Stimulated activated naive CD8-positive, alpha-beta T cell treated with anti-CD3 and anti-CD28 coated beads, Interleukin-15, amount 100 ng/mL, for 72 hours (primary cell): ENCODE data around the gene ATL3.

ENCODE experiments used
- ATAC-seq: fragments of 150-1000 bp; cut with Tn5 transposase; 2 replicates; pipeline ENCODE4 v1.10.0; 2021; ENCODE audit warnings: mild to moderate bottlenecking, moderate library complexity
- DNase-seq, 2 donors: peaks; one replicate each; pipeline ENCODE4 v3.0.0; 2021 to 2022
- H3K27ac Mint-ChIP-seq, 2 donors: one replicate each; pipeline ENCODE4 v1.8.0; 2022; ENCODE audit warnings: mild to moderate bottlenecking in 2 of 2, mixed read lengths in 2 of 2, moderate library complexity in 2 of 2
- H3K27me3 Mint-ChIP-seq: one replicate; pipeline ENCODE4 v1.8.0; 2022; ENCODE audit warnings: mixed read lengths
- H3K4me1 Mint-ChIP-seq: one replicate; pipeline ENCODE4 v1.8.0; 2022; ENCODE audit warnings: mild to moderate bottlenecking, mixed read lengths
- H3K4me3 Mint-ChIP-seq, 2 donors: one replicate each; pipeline ENCODE4 v1.8.0; 2022; ENCODE audit warnings: mild to moderate bottlenecking in 2 of 2, mixed read lengths in 2 of 2, moderate library complexity in 1 of 2
- H3K9me3 Mint-ChIP-seq, 2 donors: one replicate each; pipeline ENCODE4 v1.8.0; 2022; ENCODE audit warnings: mixed read lengths in 2 of 2

ATL3 gene, protein sequence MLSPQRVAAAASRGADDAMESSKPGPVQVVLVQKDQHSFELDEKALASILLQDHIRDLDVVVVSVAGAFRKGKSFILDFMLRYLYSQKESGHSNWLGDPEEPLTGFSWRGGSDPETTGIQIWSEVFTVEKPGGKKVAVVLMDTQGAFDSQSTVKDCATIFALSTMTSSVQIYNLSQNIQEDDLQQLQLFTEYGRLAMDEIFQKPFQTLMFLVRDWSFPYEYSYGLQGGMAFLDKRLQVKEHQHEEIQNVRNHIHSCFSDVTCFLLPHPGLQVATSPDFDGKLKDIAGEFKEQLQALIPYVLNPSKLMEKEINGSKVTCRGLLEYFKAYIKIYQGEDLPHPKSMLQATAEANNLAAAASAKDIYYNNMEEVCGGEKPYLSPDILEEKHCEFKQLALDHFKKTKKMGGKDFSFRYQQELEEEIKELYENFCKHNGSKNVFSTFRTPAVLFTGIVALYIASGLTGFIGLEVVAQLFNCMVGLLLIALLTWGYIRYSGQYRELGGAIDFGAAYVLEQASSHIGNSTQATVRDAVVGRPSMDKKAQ

DNA sequence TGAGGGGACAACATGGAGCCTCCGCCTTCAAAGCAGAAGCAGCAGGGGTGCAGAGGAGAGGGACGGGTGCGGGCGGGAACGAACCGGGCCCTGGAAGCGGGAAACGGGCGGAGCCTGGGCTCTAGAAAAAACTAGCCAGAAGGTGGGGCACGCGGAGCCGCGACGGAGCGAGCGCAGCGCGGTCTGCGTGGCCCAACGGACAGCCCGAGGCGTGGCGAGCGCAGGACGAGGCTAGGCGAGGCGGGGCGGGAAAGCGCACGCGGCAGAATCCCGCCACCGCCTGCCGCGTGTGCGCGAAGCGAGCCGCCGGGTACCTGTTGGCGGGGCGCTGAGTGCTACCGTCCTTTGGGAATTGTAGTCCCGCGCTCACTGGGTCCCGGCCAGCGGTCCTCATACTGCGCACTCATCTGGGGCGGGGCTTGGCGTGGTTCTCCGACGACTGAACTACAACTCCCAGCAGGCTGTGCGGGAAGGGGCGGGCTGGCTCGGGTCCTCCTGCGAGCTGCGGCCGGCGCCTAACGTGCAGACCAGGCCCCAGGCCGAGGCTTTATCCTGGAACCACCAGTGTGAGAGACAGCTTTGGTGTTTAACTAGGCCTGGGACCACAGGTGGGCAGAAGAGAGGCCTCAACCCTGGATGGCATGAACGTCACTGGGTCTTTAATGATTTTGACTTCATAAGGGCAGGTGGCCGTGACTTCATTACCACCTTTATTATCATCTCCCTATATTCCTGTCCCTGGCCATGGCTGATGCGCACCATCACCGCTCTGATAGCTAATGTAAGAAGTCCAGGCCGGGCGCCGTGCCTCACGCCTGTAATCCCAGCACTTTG is at the start of gene ATL3:
Gene ATL3 (minus strand): TSS at position 55 of the 834 bp plus-strand sequence. CDS start 41 bp downstream, at position 14.
- no peaks in the 10 kb centered on the region for H3K27me3 Mint-ChIP-seq
- peak within 1 kb of the TSS; percentile 83 to 84 for H3K4me3 Mint-ChIP-seq
- peak; percentile 91 to 95 for DNase-seq
- no peaks in the 10 kb centered on the region for H3K9me3 Mint-ChIP-seq
- peaks cover 44% of the 10 kb centered on the region for H3K4me1 Mint-ChIP-seq
- H3K27ac Mint-ChIP-seq: peak within 1 kb of the TSS; percentile 60 to 71
- peak; percentile 96 for ATAC-seq

DNA sequence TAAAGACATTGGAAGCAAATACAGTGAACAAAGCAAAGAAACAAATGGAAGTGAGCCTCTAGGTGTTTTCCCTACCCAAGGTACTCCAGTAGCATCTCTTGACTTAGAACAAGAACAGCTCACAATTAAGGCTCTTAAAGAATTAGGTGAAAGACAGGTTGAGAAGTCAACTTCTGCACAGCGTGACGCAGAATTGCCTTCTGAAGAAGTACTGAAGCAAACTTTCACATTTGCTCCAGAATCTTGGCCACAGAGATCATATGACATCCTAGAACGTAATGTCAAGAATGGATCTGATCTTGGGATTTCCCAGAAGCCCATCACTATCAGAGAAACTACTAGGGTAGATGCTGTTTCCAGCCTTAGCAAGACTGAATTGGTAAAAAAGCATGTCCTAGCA is 49.4 kb upstream of the ATL3 start:
- Mint-ChIP-seq H3K4me1 (no peaks in the 10 kb centered on the region), H3K27ac (no peak overlapping the region), H3K9me3 (no peaks in the 10 kb centered on the region), H3K27me3 (no peaks in the 10 kb centered on the region), H3K4me3 (no peak overlapping the region)
- no peak for DNase-seq
- no peak for ATAC-seq

DNA sequence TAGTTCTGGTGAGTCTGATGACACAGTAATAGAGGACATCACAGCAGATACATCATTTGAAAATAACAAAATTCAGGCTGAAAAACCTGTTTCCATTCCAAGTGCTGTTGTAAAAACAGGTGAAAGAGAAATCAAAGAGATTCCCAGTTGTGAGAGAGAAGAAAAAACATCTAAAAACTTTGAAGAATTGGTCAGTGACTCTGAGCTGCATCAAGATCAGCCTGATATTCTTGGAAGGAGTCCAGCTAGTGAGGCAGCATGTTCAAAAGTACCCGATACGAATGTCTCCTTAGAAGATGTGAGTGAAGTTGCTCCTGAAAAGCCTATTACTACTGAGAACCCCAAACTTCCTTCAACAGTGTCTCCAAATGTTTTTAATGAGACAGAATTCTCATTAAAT is 48.8 kb upstream of the ATL3 start:
- DNase-seq (no peak), ATAC-seq (no peak)

DNA sequence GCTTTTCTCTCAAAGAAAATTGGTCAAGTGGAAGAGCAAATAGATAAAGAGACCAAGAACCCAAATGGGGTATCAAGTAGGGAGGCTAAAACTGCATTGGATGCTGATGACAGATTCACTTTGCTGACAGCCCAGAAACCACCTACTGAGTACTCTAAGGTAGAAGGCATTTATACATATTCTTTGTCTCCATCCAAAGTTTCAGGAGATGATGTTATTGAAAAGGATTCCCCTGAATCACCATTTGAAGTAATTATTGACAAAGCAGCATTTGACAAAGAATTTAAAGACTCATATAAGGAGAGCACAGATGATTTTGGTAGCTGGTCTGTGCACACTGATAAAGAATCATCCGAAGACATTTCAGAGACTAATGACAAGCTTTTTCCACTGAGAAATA is 47.8 kb upstream of the ATL3 start:
- Mint-ChIP-seq H3K27ac (no peak overlapping the region), H3K9me3 (no peaks in the 10 kb centered on the region), H3K4me1 (no peaks in the 10 kb centered on the region), H3K4me3 (no peak overlapping the region), H3K27me3 (no peaks in the 10 kb centered on the region)
- ATAC-seq: no peak
- DNase-seq: no peak

More for the DNA sequence above, 48.8 kb upstream of the ATL3 start:
- no peaks in the 10 kb centered on the region for H3K9me3 Mint-ChIP-seq
- peak overlapping the region in 1 of 2 donors; percentile 40 for H3K27ac Mint-ChIP-seq
- no peaks in the 10 kb centered on the region for H3K4me1 Mint-ChIP-seq
- H3K4me3 Mint-ChIP-seq: no peak overlapping the region
- no peaks in the 10 kb centered on the region for H3K27me3 Mint-ChIP-seq

DNA sequence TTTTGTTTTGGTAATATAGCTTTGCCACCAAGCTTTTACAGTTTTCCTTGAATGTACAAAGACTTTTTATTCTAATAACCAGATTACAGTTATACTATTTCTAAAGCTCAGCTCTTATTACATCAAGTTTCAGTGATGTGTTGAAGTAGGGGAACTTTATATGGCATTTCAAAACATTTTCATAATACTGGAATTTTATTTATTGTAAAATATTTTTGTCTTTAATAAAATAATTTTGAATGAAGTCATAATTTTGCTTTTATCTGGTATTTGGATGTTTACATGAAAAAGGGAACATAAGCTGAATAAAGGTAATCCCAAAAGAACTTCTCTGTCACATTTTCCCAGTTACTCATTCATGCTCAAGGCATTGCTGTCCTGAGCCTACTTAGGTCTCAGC is 44.9 kb upstream of the ATL3 start:
- no peak overlapping the region for H3K4me3 Mint-ChIP-seq
- H3K4me1 Mint-ChIP-seq: no peaks in the 10 kb centered on the region
- ATAC-seq: no peak
- H3K27me3 Mint-ChIP-seq: no peaks in the 10 kb centered on the region
- H3K27ac Mint-ChIP-seq: no peak overlapping the region
- DNase-seq: no peak
- no peaks in the 10 kb centered on the region for H3K9me3 Mint-ChIP-seq

DNA sequence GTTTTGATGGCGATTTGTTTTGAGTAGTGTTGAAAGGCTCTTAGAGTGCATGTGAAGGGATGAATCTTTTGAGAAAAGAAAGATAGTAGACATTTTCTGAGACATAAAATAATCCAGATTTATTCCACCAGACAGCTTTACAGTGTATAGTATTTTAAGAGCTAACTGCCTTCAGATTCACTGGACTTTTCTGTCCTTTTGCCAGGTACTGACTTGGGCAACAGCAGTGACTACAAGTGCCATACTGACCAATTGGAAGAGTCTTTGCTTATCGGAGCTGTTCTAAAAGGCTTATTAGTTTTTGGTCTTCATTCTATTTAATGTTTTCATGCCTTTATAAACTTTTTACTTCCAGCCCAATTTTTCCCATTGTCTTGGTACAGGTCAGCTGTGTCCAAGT is 42.6 kb upstream of the ATL3 start:
- Mint-ChIP-seq H3K4me3 (no peak overlapping the region), H3K27ac (no peak overlapping the region), H3K27me3 (no peaks in the 10 kb centered on the region), H3K4me1 (no peaks in the 10 kb centered on the region), H3K9me3 (no peaks in the 10 kb centered on the region)
- DNase-seq (no peak), ATAC-seq (no peak)

DNA sequence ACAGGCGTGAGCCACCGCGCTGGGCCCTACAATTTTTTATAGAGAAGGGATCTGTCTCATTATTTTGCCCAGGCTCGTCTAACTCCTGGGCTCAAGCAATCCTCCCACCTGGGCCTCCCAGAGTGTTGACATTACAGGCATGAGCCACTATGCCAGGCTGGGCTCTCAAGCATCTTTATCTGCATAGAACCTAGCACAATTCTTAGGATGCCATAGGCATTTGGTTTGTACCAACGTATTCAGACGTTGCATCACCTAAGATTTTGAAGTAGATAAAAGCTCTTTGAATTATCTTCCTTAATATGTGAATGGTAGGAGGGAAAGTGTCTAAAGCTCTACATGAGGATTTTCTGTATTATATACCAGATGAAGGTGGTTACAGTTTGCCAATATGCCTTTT is 40.7 kb upstream of the ATL3 start:
- no peaks in the 10 kb centered on the region for H3K4me1 Mint-ChIP-seq
- no peaks in the 10 kb centered on the region for H3K27me3 Mint-ChIP-seq
- ATAC-seq (no peak), DNase-seq (no peak)
- no peak overlapping the region for H3K4me3 Mint-ChIP-seq
- H3K27ac Mint-ChIP-seq: no peak overlapping the region
- no peaks in the 10 kb centered on the region for H3K9me3 Mint-ChIP-seq

DNA sequence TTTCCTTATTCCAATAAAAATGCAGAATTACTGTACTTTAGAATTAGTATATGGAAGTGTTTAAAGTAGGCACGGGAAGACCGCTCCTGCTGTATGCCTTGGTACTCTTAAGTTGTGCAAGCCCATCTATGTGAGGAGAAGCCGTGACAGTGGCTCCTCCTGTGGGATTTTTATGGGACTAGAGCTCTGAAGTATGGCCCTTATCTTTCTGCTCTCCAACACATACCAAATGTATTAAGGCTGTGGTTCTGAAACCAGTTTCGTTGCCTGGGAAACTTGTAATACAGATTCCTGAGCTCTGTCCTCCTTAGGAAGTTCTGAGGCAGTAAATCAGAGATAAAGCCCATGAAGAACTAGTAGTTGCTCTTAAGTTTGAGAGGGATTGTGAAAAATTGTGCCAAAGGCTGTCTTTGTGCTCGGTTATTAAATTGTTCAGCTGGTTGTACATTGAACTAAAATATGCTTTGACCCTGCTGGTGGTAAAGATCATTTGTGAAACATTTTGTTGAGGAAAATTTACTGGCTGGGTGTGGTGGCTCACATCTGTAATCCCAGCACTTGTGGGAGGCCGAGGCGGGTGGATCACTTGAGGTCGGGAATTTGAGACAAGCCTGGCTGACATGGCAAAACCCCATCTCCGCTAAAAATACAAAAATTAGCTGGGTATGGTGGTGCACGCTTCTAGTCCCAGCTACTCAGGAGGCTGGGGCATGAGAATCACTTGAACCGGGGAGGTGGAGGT is 39.5 kb upstream of the ATL3 start:
- no peak overlapping the region for H3K27ac Mint-ChIP-seq
- no peaks in the 10 kb centered on the region for H3K27me3 Mint-ChIP-seq
- no peaks in the 10 kb centered on the region for H3K4me1 Mint-ChIP-seq
- no peaks in the 10 kb centered on the region for H3K9me3 Mint-ChIP-seq
- H3K4me3 Mint-ChIP-seq: no peak overlapping the region
- DNase-seq: no peak
- no peak for ATAC-seq

DNA sequence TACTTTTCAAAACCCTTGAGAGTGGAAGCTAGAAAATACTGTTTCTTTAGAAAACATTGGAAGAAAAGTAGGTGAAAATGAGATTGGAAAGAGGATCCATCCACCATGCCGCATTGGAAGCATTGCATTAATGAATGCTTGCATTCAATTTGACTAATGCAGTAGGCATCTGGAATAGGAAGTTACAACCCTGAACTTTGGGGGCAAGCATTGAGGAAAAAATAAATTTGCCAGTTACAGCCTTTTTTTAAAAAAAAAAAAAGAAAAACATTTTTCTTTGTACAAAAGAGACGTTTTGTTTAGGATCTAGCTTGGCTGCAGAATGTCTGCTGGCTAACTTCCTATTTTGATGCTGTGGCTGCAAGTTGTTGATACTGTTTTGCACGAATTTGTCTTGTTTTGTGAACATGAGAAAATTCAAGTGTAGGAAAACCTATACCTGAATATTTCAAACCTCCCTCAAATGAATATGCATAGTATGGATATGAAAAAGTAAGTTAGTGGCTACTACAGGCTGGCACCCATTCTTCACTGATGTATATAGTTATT is 38.2 kb upstream of the ATL3 start:
- DNase-seq (no peak), ATAC-seq (no peak)
- Mint-ChIP-seq H3K4me1 (no peaks in the 10 kb centered on the region), H3K4me3 (no peak overlapping the region), H3K27ac (no peak overlapping the region), H3K27me3 (no peaks in the 10 kb centered on the region), H3K9me3 (no peaks in the 10 kb centered on the region)

DNA sequence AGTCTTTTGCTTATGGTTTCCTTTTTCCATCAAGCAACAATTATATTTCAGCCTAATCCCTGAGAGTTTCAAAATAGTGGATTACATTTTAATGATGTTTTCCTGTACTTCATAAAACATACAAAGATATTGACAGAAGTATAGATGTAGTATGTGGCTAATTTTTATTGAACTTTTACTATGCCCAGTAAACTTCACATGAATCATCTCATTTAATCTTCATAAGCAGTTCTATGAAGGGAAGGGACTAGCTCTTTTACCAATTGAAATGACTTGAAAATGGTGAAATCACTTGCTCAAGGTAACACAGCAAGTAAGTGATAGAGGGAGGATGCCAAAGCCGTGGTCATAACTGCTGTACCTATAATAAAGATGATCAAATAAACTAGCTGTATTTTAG is 37.6 kb upstream of the ATL3 start:
- Mint-ChIP-seq H3K27ac (no peak overlapping the region), H3K9me3 (no peaks in the 10 kb centered on the region), H3K4me3 (no peak overlapping the region), H3K4me1 (no peaks in the 10 kb centered on the region), H3K27me3 (no peaks in the 10 kb centered on the region)
- DNase-seq (no peak), ATAC-seq (no peak)

DNA sequence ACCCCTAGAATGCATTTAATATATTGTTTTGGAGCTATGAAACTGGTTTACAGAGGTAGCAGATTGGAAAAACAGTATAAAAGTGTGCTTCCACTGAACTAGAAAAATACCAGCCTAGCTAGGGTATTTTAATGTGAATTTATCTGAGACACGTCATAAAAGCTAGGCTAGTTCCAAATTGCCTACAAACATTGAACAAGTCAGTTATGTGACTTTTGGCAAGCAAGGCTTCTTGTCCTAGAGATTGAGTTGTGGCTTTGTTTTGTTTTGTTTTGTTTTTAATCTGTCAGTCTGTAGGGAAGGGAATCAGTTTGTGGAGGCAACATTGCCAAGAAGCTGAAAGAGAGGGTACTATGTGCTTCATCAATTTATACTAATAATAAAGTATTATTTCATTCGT is 34.4 kb upstream of the ATL3 start:
- DNase-seq: no peak
- H3K9me3 Mint-ChIP-seq: no peaks in the 10 kb centered on the region
- no peaks in the 10 kb centered on the region for H3K27me3 Mint-ChIP-seq
- ATAC-seq: no peak
- no peak overlapping the region for H3K4me3 Mint-ChIP-seq
- H3K4me1 Mint-ChIP-seq: no peaks in the 10 kb centered on the region
- no peak overlapping the region for H3K27ac Mint-ChIP-seq

DNA sequence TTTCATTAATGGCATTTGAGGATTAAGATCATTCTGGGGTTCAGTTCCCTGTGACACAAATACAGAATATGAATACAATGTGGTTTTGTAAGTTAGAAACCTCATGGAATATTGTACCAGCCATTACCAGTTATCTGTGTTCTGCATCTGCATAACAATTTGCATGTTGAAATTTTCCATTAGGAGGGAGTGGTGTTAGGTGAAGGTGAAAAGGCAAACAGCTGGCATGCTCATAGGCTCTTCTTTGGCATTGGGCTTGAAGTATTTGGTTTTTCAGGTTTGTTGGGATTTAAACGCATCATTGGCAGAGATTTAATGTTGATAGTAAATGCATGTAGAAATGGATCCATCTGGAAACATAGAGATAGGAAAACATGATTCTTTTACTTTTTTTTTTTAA is 28.7 kb upstream of the ATL3 start:
- H3K27me3 Mint-ChIP-seq: no peaks in the 10 kb centered on the region
- ATAC-seq: no peak
- no peak overlapping the region for H3K27ac Mint-ChIP-seq
- H3K4me3 Mint-ChIP-seq: no peak overlapping the region
- no peaks in the 10 kb centered on the region for H3K9me3 Mint-ChIP-seq
- DNase-seq: no peak
- H3K4me1 Mint-ChIP-seq: peaks cover 9% of the 10 kb centered on the region

DNA sequence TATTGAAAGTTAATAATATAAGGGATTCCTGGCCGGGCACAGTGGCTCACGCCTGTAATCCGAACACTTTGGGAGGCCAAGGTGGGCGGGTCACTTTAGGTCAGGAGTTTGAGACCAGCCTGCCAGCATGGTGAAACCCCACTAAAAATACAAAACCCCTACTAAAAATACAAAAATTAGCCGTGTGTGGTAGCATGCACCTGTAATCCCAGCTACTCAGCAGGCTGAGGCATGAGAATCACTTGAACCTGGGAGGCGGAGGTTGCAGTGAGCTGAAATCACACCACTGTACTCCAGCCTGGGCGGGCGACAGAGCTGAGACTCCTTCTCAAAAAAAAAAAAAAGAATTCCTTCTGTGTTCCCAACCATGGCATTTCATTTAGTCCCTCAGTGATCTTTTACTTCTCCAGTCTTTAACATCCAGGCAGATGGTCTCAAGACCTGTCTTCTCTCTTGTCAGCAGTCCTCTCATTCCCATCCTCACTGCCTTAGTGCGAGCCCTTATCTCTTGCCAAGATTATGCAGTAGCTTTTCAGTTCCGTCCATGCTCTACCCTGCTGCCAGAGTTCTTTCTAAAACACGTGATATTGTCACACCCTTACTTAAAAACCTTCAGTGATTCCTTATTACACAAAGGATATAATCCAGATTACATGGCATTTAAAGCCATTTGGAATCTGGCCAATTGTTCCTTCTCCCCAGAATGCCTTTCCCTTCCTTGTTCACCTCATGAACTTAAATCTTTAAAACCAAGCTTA is 28.0 kb upstream of the ATL3 start:
- H3K9me3 Mint-ChIP-seq: no peaks in the 10 kb centered on the region
- ATAC-seq (no peak), DNase-seq (no peak)
- no peak overlapping the region for H3K27ac Mint-ChIP-seq
- H3K27me3 Mint-ChIP-seq: no peaks in the 10 kb centered on the region
- peaks cover 9% of the 10 kb centered on the region for H3K4me1 Mint-ChIP-seq
- H3K4me3 Mint-ChIP-seq: no peak overlapping the region

DNA sequence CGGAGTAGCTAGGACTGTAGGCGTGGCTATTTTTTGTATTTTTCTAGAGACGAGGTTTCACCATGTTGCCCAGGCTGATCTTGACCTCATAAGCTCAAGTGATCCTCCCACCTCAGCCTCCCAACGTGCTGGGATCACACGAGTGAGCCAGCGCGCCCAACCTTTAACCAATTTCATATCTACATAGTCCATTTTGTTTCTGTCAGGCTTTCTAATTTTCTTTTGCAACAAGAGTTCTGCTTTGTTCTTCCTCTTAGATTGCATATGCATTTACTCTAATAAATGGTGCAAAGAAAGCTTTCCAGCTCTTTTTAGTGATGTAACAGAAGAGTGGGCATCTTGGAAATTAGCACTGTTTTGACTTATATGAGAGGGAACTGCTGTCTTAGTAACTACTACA is 23.4 kb upstream of the ATL3 start:
- Mint-ChIP-seq H3K27me3 (no peaks in the 10 kb centered on the region), H3K9me3 (no peaks in the 10 kb centered on the region), H3K4me3 (no peak overlapping the region), H3K27ac (no peak overlapping the region), H3K4me1 (peaks cover 17% of the 10 kb centered on the region)
- DNase-seq (no peak), ATAC-seq (no peak)

DNA sequence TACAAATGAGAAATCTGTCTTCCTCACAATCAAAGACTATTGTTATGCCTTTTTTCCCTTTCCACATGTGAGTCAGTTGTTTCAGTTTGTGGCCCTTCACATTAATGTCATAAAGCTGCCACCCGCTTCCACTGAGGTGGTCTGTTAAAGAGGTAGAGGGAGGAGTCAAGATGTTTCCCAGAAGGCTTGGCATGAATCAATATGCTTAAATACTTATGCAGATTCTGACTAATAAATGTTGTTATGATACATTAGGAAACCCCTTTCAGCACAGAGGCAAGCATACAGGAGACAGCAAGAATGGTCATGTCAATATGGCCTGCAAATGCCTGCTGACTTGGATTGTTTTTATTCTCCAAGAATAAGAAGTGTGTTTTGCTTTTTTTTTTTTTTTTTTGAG is 16.7 kb upstream of the ATL3 start:
- H3K27ac Mint-ChIP-seq: peak overlapping the region; percentile 62 to 82
- DNase-seq (peak; percentile 50 to 75), ATAC-seq (peak; percentile 98)
- no peaks in the 10 kb centered on the region for H3K27me3 Mint-ChIP-seq
- peak overlapping the region in 1 of 2 donors; percentile 27 for H3K4me3 Mint-ChIP-seq
- H3K9me3 Mint-ChIP-seq: no peaks in the 10 kb centered on the region
- H3K4me1 Mint-ChIP-seq: peaks cover 56% of the 10 kb centered on the region
